ENCODE results near the gene VSIG10.

The VSIG10 gene

GRCh38 chr12:118109088-118109487 lies 5.3 kb upstream of the VSIG10 start:
- TF ChIP-seq EZH2phosphoT487 (conservative IDR thresholded peaks at IDR 0.05; ENCODE audit: low read length) (no peak), CTCF (IDR thresholded peaks at IDR 0.05; ENCODE audit: insufficient read depth, low read length, poor library complexity, severe bottlenecking) (no peak)
- H3K9ac ChIP-seq (ENCODE audit: low read length), result no peak overlapping the region
- no peaks in the 10 kb centered on the region for H3K27me3 ChIP-seq (ENCODE audit: low read length)
- H3K27ac ChIP-seq (ENCODE audit: low read depth, low read length), result no peak overlapping the region
- H3K9me3 ChIP-seq (ENCODE audit: insufficient read depth, low read length), result no peaks in the 10 kb centered on the region
- no peak overlapping the region for H3K4me2 ChIP-seq (ENCODE audit: low read depth, low read length, poor library complexity, severe bottlenecking)
- H3K36me3 ChIP-seq (ENCODE audit: low read length), result no peaks in the 10 kb centered on the region
- no peaks in the 10 kb centered on the region for H3K9me2 ChIP-seq (replicated peaks; ENCODE audit: insufficient read depth, low read length)
- no peak overlapping the region for H2AFZ ChIP-seq (ENCODE audit: low read depth, low read length, severe bottlenecking)
- no peaks in the 10 kb centered on the region for H4K20me1 ChIP-seq (ENCODE audit: low read depth, low read length)
- no peaks in the 10 kb centered on the region for H3F3A ChIP-seq (ENCODE audit: insufficient read depth)
- H3K4me3 ChIP-seq (ENCODE audit: insufficient read depth, low read length, poor library complexity, severe bottlenecking), result no peak overlapping the region
- H3K79me2 ChIP-seq (ENCODE audit: insufficient read depth, low read length), result no peaks in the 10 kb centered on the region

GRCh38 chr12:118107694-118108093 lies 3.9 kb upstream of the VSIG10 start:
- H3K4me2 ChIP-seq (ENCODE audit: low read depth, low read length, poor library complexity, severe bottlenecking), result no peak overlapping the region
- no peak for TF ChIP-seq CTCF (IDR thresholded peaks at IDR 0.05; ENCODE audit: insufficient read depth, low read length, poor library complexity, severe bottlenecking)
- TF ChIP-seq EZH2phosphoT487 (conservative IDR thresholded peaks at IDR 0.05; ENCODE audit: low read length), result no peak
- no peaks in the 10 kb centered on the region for H3F3A ChIP-seq (ENCODE audit: insufficient read depth)
- no peaks in the 10 kb centered on the region for H3K9me3 ChIP-seq (ENCODE audit: insufficient read depth, low read length)
- no peaks in the 10 kb centered on the region for H4K20me1 ChIP-seq (ENCODE audit: low read depth, low read length)
- no peaks in the 10 kb centered on the region for H3K36me3 ChIP-seq (ENCODE audit: low read length)
- no peak overlapping the region for H3K9ac ChIP-seq (ENCODE audit: low read length)
- H3K4me3 ChIP-seq (ENCODE audit: insufficient read depth, low read length, poor library complexity, severe bottlenecking), result no peak overlapping the region
- no peaks in the 10 kb centered on the region for H3K79me2 ChIP-seq (ENCODE audit: insufficient read depth, low read length)
- no peaks in the 10 kb centered on the region for H3K27me3 ChIP-seq (ENCODE audit: low read length)
- no peak overlapping the region for H3K27ac ChIP-seq (ENCODE audit: low read depth, low read length)
- H3K9me2 ChIP-seq (replicated peaks; ENCODE audit: insufficient read depth, low read length), result no peaks in the 10 kb centered on the region
- no peak overlapping the region for H2AFZ ChIP-seq (ENCODE audit: low read depth, low read length, severe bottlenecking)

- no peak overlapping the region for H3K4me2 ChIP-seq (ENCODE audit: low read depth, low read length, poor library complexity, severe bottlenecking)
- no peaks in the 10 kb centered on the region for H3K36me3 ChIP-seq (ENCODE audit: low read length)
- H3K9me3 ChIP-seq (ENCODE audit: insufficient read depth, low read length), result no peaks in the 10 kb centered on the region
- H3K9me2 ChIP-seq (replicated peaks; ENCODE audit: insufficient read depth, low read length), result no peaks in the 10 kb centered on the region
- H2AFZ ChIP-seq (ENCODE audit: low read depth, low read length, severe bottlenecking), result no peak overlapping the region
- no peak overlapping the region for H3K9ac ChIP-seq (ENCODE audit: low read length)
- TF ChIP-seq CTCF (IDR thresholded peaks at IDR 0.05; ENCODE audit: insufficient read depth, low read length, poor library complexity, severe bottlenecking), result no peak
- no peak for TF ChIP-seq EZH2phosphoT487 (conservative IDR thresholded peaks at IDR 0.05; ENCODE audit: low read length)
- no peak overlapping the region for H3K4me3 ChIP-seq (ENCODE audit: insufficient read depth, low read length, poor library complexity, severe bottlenecking)
- no peaks in the 10 kb centered on the region for H4K20me1 ChIP-seq (ENCODE audit: low read depth, low read length)
- no peaks in the 10 kb centered on the region for H3K27me3 ChIP-seq (ENCODE audit: low read length)
- no peaks in the 10 kb centered on the region for H3F3A ChIP-seq (ENCODE audit: insufficient read depth)
- H3K79me2 ChIP-seq (ENCODE audit: insufficient read depth, low read length), result no peaks in the 10 kb centered on the region
- H3K27ac ChIP-seq (ENCODE audit: low read depth, low read length), result no peak overlapping the region
Observed at GRCh38 chr12:118107011-118107410, 3.2 kb upstream of the VSIG10 start.
